Trophoblast cell (in vitro differentiated cells and primary cell): ENCODE measurements around the gene CNOT6.

Source experiments
- DNase-seq, 2 donors: peaks; one replicate each; pipeline ENCODE4 v3.0.0-alpha.2; 2016
- H2AFZ ChIP-seq: 2 replicates; pipeline ENCODE4 v1.6.1; 2013; ENCODE audit warnings: low read length, moderate library complexity, mild to moderate bottlenecking; ENCODE audit not compliant: insufficient read depth, poor library complexity
- H2AK5ac ChIP-seq: 2 replicates; pipeline ENCODE4 v1.6.1; 2013; ENCODE audit warnings: mild to moderate bottlenecking, low read length
- H2BK120ac ChIP-seq: 2 replicates; pipeline ENCODE4 v1.6.1; 2013; ENCODE audit warnings: low read length, mild to moderate bottlenecking, moderate library complexity; ENCODE audit not compliant: insufficient read depth, poor library complexity
- H2BK12ac ChIP-seq: 2 replicates; pipeline ENCODE4 v1.6.1; 2013; ENCODE audit warnings: mild to moderate bottlenecking, low read length, moderate library complexity
- H2BK5ac ChIP-seq: 2 replicates; pipeline ENCODE4 v1.6.1; 2013; ENCODE audit warnings: low read length, low read depth, moderate library complexity, mild to moderate bottlenecking; ENCODE audit not compliant: poor library complexity
- H3K14ac ChIP-seq: 2 replicates; pipeline ENCODE4 v1.6.1; 2013; ENCODE audit warnings: mild to moderate bottlenecking, low read length
- H3K18ac ChIP-seq: 2 replicates; pipeline ENCODE4 v1.6.1; 2013; ENCODE audit warnings: mild to moderate bottlenecking, low read length
- H3K23ac ChIP-seq: 2 replicates; pipeline ENCODE4 v1.6.1; 2013; ENCODE audit warnings: low read length
- H3K27ac ChIP-seq: 2 replicates; pipeline ENCODE4 v1.5.1; 2013; ENCODE audit warnings: low read depth, mild to moderate bottlenecking, inconsistent platforms, low read length, moderate library complexity
- H3K27me3 ChIP-seq: 2 replicates; pipeline ENCODE4 v1.6.1; 2013; ENCODE audit warnings: inconsistent platforms, mild to moderate bottlenecking, low read length, moderate library complexity; ENCODE audit not compliant: insufficient read depth
- H3K36me3 ChIP-seq, 2 experiments: 1 replicate in 1 of 2; 2 replicates in 1 of 2; pipeline ENCODE4 v1.6.1; 2013; ENCODE audit warnings: low read length in 2 of 2, mild to moderate bottlenecking in 2 of 2, moderate library complexity in 1 of 2; ENCODE audit not compliant: insufficient read depth in 2 of 2, control insufficient read depth in 1 of 2
- H3K4ac ChIP-seq: 2 replicates; pipeline ENCODE4 v1.6.1; 2013; ENCODE audit warnings: low read depth, mild to moderate bottlenecking, low read length, moderate library complexity
- H3K4me1 ChIP-seq, 2 experiments: 1 replicate in 1 of 2; 2 replicates in 1 of 2; pipeline ENCODE4 v1.6.1; 2013; ENCODE audit warnings: low read length in 2 of 2, mild to moderate bottlenecking in 2 of 2, moderate library complexity in 1 of 2; ENCODE audit not compliant: insufficient read depth in 2 of 2, control insufficient read depth in 1 of 2
- H3K4me2 ChIP-seq: 2 replicates; pipeline ENCODE4 v1.6.1; 2013; ENCODE audit warnings: inconsistent platforms, mild to moderate bottlenecking, low read length, moderate library complexity
- H3K4me3 ChIP-seq: 2 replicates; pipeline ENCODE4 v1.5.1; 2013; ENCODE audit warnings: mild to moderate bottlenecking, low read depth, low read length, inconsistent platforms
- H3K79me1 ChIP-seq: one replicate; pipeline ENCODE4 v1.6.1; 2013; ENCODE audit warnings: low read length
- H3K79me2 ChIP-seq: 2 replicates; pipeline ENCODE4 v1.6.1; 2013; ENCODE audit warnings: low read length, mild to moderate bottlenecking; ENCODE audit not compliant: control insufficient read depth, insufficient read depth, poor library complexity
- H3K9ac ChIP-seq: 2 replicates; pipeline ENCODE4 v1.6.1; 2013; ENCODE audit warnings: mild to moderate bottlenecking, low read length
- H3K9me3 ChIP-seq: 2 replicates; pipeline ENCODE4 v1.6.1; 2013; ENCODE audit warnings: low read depth, mild to moderate bottlenecking, control low read depth, inconsistent platforms, low read length; ENCODE audit not compliant: insufficient read depth
- H4K12ac ChIP-seq: 2 replicates; pipeline ENCODE4 v1.6.1; 2013; ENCODE audit warnings: low read depth, mild to moderate bottlenecking, low read length, moderate library complexity
- H4K8ac ChIP-seq: 2 replicates; pipeline ENCODE4 v1.6.1; 2013; ENCODE audit warnings: low read depth, mild to moderate bottlenecking, low read length, moderate library complexity
- H4K91ac ChIP-seq: one replicate; pipeline ENCODE4 v1.6.1; 2013; ENCODE audit warnings: low read depth, mild to moderate bottlenecking, low read length, moderate library complexity
- WGBS: extraction: QIAGEN DNeasy Blood & Tissue Kit; methylation state at CpG from one replicate; pipeline ENCODE4 v1.1.7; 2013; ENCODE audit warnings: missing lambda C conversion rate; ENCODE audit not compliant: insufficient read length, insufficient coverage; ENCODE audit errors: extremely low coverage; 5-methylcytosine and 5-hydroxymethylcytosine counted together

The CNOT6 gene

DNA sequence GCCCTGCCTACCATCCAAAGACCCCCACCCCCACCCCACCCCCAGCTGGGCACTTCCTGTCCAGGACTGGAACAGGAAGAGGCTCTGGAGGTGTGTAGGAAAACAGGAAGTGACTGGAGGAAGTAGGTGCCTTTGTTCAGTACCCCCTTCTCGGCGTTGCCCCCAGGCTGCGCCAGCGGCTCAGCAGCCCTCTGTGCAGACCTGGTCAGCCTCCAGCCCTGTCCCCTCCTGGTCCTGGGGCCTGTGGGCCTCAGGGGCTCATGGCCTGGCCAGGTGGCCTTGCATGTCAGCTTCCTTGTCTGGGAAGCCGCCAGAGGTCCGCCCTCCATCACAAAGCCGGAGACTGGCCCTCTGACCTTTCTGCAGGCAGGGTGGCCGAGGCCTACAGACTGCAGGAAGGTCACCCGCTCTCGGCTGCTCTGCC is 129.2 kb downstream of the CNOT6 start:
- Histone ChIP-seq H2BK120ac (no peak overlapping the region), H3K36me3 (no peaks in the 10 kb centered on the region), H3K4me2 (no peak overlapping the region), H2BK12ac (no peak overlapping the region), H3K79me2 (no peaks in the 10 kb centered on the region), H3K27me3 (no peaks in the 10 kb centered on the region), H3K9ac (no peak overlapping the region), H3K9me3 (peaks cover 9% of the 10 kb centered on the region), H3K4me1 (peaks cover 0 to 3% of the 10 kb centered on the region in 2 experiments), H2AFZ (peak overlapping the region; percentile 27), H3K4me3 (no peak overlapping the region), H4K12ac (peak overlapping the region; percentile 58), H3K23ac (no peak overlapping the region), H4K8ac (peak overlapping the region; percentile 83), H3K14ac (no peak overlapping the region), H2AK5ac (no peak overlapping the region), H3K79me1 (no peaks in the 10 kb centered on the region), H3K18ac (no peak overlapping the region), H4K91ac (peak overlapping the region; percentile 39), H3K4ac (no peak overlapping the region), H3K27ac (no peak overlapping the region), H2BK5ac (no peak overlapping the region)
- no CpG with 5 or more reads among the region's 10 CpGs for WGBS
- no peak for DNase-seq

DNA sequence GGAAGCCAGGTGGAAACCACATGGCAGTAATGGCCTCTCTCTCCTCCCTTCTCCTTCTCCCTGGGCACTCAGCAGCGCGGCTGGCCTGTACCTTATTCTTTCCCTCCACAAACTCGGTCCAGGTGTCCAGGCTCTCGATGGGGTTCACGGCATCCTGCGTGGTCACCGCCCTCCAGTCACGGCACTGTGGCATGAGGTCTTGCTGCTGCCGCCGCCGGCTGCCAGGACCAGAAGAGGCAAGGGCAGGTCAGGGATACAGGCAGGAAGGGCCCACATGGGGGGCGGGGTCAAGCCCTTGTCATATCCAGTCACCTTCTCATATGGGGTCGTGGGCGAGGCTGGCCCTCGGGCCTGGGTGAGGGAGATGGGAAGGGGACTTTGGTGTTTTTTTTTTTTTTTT is 129.7 kb downstream of the CNOT6 start:
- Histone ChIP-seq H3K23ac (no peak overlapping the region), H4K12ac (peak overlapping the region; percentile 58), H2AFZ (no peak overlapping the region), H3K27me3 (no peaks in the 10 kb centered on the region), H3K14ac (no peak overlapping the region), H3K79me1 (no peaks in the 10 kb centered on the region), H3K4me1 (peaks cover 0 to under 1% of the 10 kb centered on the region in 2 experiments), H2BK5ac (no peak overlapping the region), H3K4ac (no peak overlapping the region), H2BK12ac (no peak overlapping the region), H3K36me3 (no peaks in the 10 kb centered on the region), H3K4me2 (no peak overlapping the region), H4K91ac (no peak overlapping the region), H3K27ac (no peak overlapping the region), H3K18ac (no peak overlapping the region), H3K9me3 (peaks cover 9% of the 10 kb centered on the region), H2BK120ac (no peak overlapping the region), H3K9ac (no peak overlapping the region), H3K79me2 (no peaks in the 10 kb centered on the region), H3K4me3 (no peak overlapping the region), H2AK5ac (no peak overlapping the region), H4K8ac (no peak overlapping the region)
- no peak for DNase-seq
- WGBS, result no CpG with 5 or more reads among the region's 15 CpGs

DNA sequence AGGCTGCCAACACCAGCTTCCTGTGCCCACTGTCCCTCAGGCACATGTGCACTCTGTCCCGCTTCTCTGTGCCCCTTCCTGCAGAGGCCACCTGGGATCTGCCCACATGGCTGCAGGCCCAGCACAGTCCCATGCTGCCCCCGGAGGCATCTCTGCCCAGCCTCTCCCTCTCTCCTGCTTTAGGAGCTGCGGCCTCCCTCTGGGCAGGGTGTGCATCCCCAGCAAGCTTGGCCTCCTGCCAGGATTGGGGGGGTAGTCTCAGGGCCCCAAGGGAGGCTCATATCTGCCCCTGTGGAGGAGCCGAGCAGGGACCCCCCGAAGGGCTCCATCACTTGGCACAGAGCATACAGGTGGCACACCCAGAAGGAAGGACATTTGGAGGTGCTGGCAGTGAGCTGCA is 130.4 kb downstream of the CNOT6 start:
- H3K23ac ChIP-seq, result no peak overlapping the region
- no peak overlapping the region for H4K12ac ChIP-seq
- no peak overlapping the region for H2BK120ac ChIP-seq
- no peak overlapping the region for H2BK12ac ChIP-seq
- H2AK5ac ChIP-seq, result no peak overlapping the region
- H4K8ac ChIP-seq, result no peak overlapping the region
- H3K27ac ChIP-seq, result no peak overlapping the region
- no peak for DNase-seq
- H3K79me2 ChIP-seq, result no peaks in the 10 kb centered on the region
- no peak overlapping the region for H3K9ac ChIP-seq
- no peak overlapping the region for H3K18ac ChIP-seq
- no peak overlapping the region for H2BK5ac ChIP-seq
- H4K91ac ChIP-seq, result no peak overlapping the region
- H3K4me2 ChIP-seq, result no peak overlapping the region
- no peaks in the 10 kb centered on the region for H3K27me3 ChIP-seq
- no peaks in the 10 kb centered on the region for H3K79me1 ChIP-seq
- H3K4me1 ChIP-seq, result no peaks in the 10 kb centered on the region
- no peak overlapping the region for H2AFZ ChIP-seq
- H3K4ac ChIP-seq, result no peak overlapping the region
- H3K14ac ChIP-seq, result no peak overlapping the region
- WGBS, result no CpG with 5 or more reads among the region's 5 CpGs
- no peak overlapping the region for H3K4me3 ChIP-seq
- H3K36me3 ChIP-seq, result no peaks in the 10 kb centered on the region
- peaks cover 8% of the 10 kb centered on the region for H3K9me3 ChIP-seq

GRCh38 chr5:180625125-180625790 is 131.1 kb downstream of the CNOT6 start:
- H3K27me3 ChIP-seq, result no peaks in the 10 kb centered on the region
- no CpG with 5 or more reads among the region's 10 CpGs for WGBS
- no peak overlapping the region for H2AFZ ChIP-seq
- H3K4me3 ChIP-seq, result no peak overlapping the region
- DNase-seq, result no peak
- no peak overlapping the region for H2BK12ac ChIP-seq
- no peak overlapping the region for H4K12ac ChIP-seq
- no peak overlapping the region for H3K18ac ChIP-seq
- no peak overlapping the region for H3K9ac ChIP-seq
- no peak overlapping the region for H2AK5ac ChIP-seq
- no peaks in the 10 kb centered on the region for H3K36me3 ChIP-seq
- H3K27ac ChIP-seq, result no peak overlapping the region
- no peaks in the 10 kb centered on the region for H3K79me2 ChIP-seq
- no peak overlapping the region for H3K14ac ChIP-seq
- H3K4ac ChIP-seq, result no peak overlapping the region
- no peak overlapping the region for H4K91ac ChIP-seq
- no peak overlapping the region for H2BK120ac ChIP-seq
- no peaks in the 10 kb centered on the region for H3K4me1 ChIP-seq
- H3K4me2 ChIP-seq, result no peak overlapping the region
- no peak overlapping the region for H2BK5ac ChIP-seq
- no peak overlapping the region for H3K23ac ChIP-seq
- no peaks in the 10 kb centered on the region for H3K79me1 ChIP-seq
- peaks cover 7% of the 10 kb centered on the region for H3K9me3 ChIP-seq
- no peak overlapping the region for H4K8ac ChIP-seq
